Measurements from ENCODE around the gene JAKMIP1.

DNA sequence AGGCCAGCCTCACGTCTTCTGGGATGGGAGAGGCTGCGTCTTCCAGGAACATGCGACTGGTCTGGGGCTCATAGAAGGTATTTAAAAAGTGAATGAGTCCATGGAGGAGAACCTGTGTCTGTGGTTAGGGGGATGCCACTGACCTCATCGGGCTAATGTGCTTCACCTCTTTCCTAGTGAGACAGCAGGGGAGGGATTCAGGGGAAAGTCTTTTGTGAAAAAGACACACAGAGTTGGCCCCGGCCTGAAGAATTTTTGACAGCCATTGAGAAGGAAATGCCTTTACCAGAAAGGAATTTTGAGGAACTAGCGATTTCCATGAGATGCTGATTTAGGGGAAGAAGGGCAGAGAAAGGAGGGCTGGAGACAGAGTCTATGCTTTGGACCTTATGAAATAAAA is 171.1 kb downstream of the JAKMIP1 start:
- no peak for TF ChIP-seq SUZ12 (IDR thresholded peaks at IDR 0.05; ENCODE audit: extremely low read depth, insufficient read depth, insufficient read length)
- TF ChIP-seq YY1 (IDR thresholded peaks at IDR 0.05; ENCODE audit: insufficient read depth, insufficient read length) = no peak
- TF ChIP-seq ZNF274 (IDR thresholded peaks at IDR 0.05; ENCODE audit: low read depth, low read length) = no peak

Data from NT2/D1 (cell line).